SJCRH30 (cell line): Measurements from ENCODE around the gene SPCS1. TPM values are rescaled to one million over a fixed set of nuclear protein-coding genes. Genes with fewer than 3 reads are reported as not detected.

Experiments used
- DNase-seq, 2 experiments: peaks; one replicate each; pipeline ENCODE4 v3.0.0-alpha.2; 2015 to 2020
- H3K27ac ChIP-seq: fragments of 250-450 bp; sonication (Bioruptor Pico); 2 replicates; pipeline ENCODE4 v1.5.1; 2020; ENCODE audit warnings: mild to moderate bottlenecking, moderate library complexity
- H3K27me3 ChIP-seq: fragments of 250-450 bp; sonication (Bioruptor Pico); 2 replicates; pipeline ENCODE4 v1.5.1; 2020; ENCODE audit warnings: mild to moderate bottlenecking, moderate library complexity
- H3K36me3 ChIP-seq: fragments of 250-450 bp; sonication (Bioruptor Pico); 2 replicates; pipeline ENCODE4 v1.5.1; 2020; ENCODE audit warnings: mild to moderate bottlenecking, moderate library complexity
- H3K4me1 ChIP-seq: fragments of 250-450 bp; sonication (Bioruptor Pico); 2 replicates; pipeline ENCODE4 v1.5.1; 2020; ENCODE audit warnings: mild to moderate bottlenecking, moderate library complexity
- H3K4me3 ChIP-seq: fragments of 250-450 bp; sonication (Bioruptor Pico); 2 replicates; pipeline ENCODE4 v1.5.1; 2020; ENCODE audit warnings: mild to moderate bottlenecking, moderate library complexity
- H3K9me3 ChIP-seq: fragments of 250-450 bp; sonication (Bioruptor Pico); replicated peaks from 2 replicates; pipeline ENCODE4 v1.5.1; 2020; ENCODE audit warnings: mild to moderate bottlenecking, moderate library complexity
- total RNA-seq: library from RNA; depleted of rRNA; stranded (reverse); fragments of >200 nt; shearing (Covaris generic); gene quantifications from 2 replicates; pipeline ENCODE4 v1.2.3, GENCODE V29; 2014

SPCS1 gene
- total RNA-seq, 1 experiment from 2014 or later = 96.6 TPM

DNA sequence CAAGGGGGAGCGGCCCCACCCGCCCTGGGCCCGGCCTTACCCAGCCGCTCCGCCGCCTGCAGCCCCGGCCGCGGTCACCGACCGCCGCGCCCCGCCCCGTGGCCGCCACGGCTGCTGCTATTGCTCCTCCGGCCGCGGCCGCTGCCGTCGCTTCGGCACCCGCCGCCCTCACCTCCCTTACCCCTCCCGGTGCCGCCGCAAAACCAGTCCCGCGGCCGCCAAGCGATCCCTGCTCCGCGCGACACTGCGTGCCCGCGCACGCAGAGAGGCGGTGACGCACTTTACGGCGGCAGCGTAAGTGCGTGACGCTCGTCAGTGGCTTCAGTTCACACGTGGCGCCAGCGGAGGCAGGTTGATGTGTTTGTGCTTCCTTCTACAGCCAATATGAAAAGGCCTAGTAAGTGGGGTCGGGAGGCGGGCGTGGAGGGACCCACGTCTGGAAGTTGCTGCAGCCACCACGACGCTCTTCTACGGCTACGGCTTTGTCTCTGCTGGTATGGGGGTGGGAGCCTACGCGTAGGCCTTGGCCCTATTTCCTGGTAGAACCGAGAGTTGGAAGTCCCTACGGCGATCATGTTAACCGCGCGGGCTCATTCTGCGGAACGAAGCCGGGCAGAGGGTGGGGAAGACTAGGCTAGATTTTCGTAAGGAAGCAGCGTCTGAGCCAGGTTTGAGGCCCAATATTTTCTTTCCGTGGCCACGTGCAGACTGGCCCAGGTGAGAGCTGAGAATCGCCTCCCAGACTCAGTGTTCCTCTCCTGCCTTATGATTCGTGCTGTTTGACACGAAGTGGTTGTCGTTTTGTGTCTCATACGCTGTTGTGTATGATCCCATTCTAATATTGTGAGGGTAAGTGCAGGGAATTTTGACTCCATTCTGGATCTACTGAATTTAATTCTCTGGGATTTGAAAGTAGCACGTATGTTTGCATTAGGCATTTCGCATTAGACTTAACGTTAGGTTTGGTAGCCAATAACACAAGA, 19.9 kb upstream of the SPCS1 start, which contains the start of the genes GNL3 and PBRM1:
GNL3 (plus strand) TSS at position 324 of the 983 bp plus-strand sequence; CDS start at position 385, 61 bp downstream.
PBRM1 (minus strand) TSS at position 205 of the 983 bp plus-strand sequence.
- DNase-seq = peak; percentile 89 to 92
- peak within 1 kb of the TSS; percentile 88 for H3K4me3 ChIP-seq
- no peaks in the 10 kb centered on the region for H3K9me3 ChIP-seq
- no peaks in the 10 kb centered on the region for H3K27me3 ChIP-seq
- peaks cover 52% of the 10 kb centered on the region for H3K36me3 ChIP-seq
- peak within 1 kb of the TSS; percentile 75 for H3K27ac ChIP-seq
- peaks cover 5% of the 10 kb centered on the region; the same call in 1 of the 2 replicates for H3K4me1 ChIP-seq

DNA sequence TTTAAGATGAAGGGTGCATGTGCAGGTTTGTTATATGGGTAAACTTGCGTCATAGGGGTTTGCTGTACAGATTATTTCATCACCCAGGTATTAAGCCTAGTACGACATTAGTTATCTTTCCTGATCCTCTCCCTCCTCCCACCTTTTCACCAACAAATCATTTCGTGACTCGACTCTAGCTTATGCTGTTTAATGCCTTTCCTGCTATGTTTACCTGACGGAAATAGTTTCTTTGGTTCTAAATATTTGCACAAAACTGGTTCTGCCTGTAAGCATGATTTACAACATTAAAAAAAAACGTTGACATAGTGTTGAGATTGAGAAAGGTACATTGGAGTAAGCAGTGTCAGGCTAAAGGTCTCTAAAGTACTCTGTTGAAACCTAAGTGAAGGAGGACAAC, 17.6 kb upstream of the SPCS1 start:
- Histone ChIP-seq H3K4me1 (peaks cover 5% of the 10 kb centered on the region; the same call in 1 of the 2 replicates), H3K36me3 (peaks cover 68% of the 10 kb centered on the region), H3K27ac (no peak overlapping the region), H3K9me3 (no peaks in the 10 kb centered on the region), H3K4me3 (no peak overlapping the region), H3K27me3 (no peaks in the 10 kb centered on the region)
- no peak for DNase-seq

DNA sequence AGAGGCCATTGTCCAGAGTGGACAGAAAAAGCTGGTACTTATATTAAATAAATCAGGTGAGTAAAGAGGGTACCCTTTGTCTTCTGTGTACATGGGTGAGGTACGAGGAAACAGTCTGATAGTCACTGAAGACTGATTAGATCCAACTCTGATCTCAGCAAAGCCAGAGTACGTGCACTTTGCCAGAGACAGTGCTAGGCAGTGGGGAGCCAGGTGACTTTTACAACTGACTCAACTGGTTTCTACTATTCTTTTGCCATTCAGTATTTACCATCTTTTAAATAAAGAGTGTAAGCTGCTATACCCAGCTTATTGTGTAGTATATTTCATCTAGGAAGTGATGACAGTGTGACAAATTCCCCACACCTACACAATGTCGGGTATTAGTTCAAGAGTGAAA, 16.8 kb upstream of the SPCS1 start:
- Histone ChIP-seq H3K4me1 (peaks cover 5% of the 10 kb centered on the region; the same call in 1 of the 2 replicates), H3K27me3 (no peaks in the 10 kb centered on the region), H3K27ac (no peak overlapping the region), H3K4me3 (no peak overlapping the region), H3K9me3 (no peaks in the 10 kb centered on the region), H3K36me3 (peaks cover 77% of the 10 kb centered on the region)
- DNase-seq = no peak

DNA sequence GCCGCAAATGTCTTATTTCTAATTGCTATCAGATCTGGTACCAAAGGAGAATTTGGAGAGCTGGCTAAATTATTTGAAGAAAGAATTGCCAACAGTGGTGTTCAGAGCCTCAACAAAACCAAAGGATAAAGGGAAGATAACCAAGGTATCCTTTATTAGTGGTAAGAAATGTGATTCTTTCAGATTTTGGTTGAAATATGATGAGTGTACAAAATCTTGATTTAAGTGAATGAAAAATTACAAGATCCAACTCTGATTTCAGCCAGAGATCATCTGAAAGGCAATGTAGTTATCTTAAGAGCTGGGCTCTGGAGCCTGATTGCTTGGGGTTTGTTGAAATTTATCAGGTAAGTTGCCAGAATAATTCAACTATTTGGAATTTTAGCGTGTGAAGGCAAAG, 15.3 kb upstream of the SPCS1 start:
- no peaks in the 10 kb centered on the region for H3K27me3 ChIP-seq
- DNase-seq = no peak
- no peak overlapping the region for H3K4me3 ChIP-seq

DNA sequence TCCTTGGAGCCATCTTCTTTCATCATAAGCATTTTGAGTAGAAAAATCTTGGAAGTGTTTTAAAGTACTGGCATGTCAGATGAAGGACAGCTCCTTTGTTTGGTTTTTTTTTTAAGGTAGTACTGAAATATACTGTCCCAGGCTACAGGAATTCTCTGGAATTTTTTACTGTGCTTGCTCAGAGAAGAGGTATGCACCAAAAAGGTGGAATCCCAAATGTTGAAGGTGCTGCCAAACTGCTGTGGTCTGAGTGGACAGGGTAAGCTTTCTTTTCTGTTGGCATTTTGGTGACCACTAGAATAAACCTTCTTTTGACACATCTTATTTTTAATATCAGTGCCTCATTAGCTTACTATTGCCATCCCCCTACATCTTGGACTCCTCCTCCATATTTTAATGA, 12.8 kb upstream of the SPCS1 start:
- peaks cover 98% of the 10 kb centered on the region for H3K36me3 ChIP-seq
- H3K4me3 ChIP-seq = no peak overlapping the region
- H3K4me1 ChIP-seq = no peaks in the 10 kb centered on the region
- no peak for DNase-seq
- no peaks in the 10 kb centered on the region for H3K27me3 ChIP-seq
- no peak overlapping the region for H3K27ac ChIP-seq
- H3K9me3 ChIP-seq = no peaks in the 10 kb centered on the region

More for the DNA sequence above, 15.3 kb upstream of the SPCS1 start:
- Histone ChIP-seq H3K4me1 (no peaks in the 10 kb centered on the region), H3K9me3 (no peaks in the 10 kb centered on the region), H3K27ac (no peak overlapping the region), H3K36me3 (peaks cover 91% of the 10 kb centered on the region)

DNA sequence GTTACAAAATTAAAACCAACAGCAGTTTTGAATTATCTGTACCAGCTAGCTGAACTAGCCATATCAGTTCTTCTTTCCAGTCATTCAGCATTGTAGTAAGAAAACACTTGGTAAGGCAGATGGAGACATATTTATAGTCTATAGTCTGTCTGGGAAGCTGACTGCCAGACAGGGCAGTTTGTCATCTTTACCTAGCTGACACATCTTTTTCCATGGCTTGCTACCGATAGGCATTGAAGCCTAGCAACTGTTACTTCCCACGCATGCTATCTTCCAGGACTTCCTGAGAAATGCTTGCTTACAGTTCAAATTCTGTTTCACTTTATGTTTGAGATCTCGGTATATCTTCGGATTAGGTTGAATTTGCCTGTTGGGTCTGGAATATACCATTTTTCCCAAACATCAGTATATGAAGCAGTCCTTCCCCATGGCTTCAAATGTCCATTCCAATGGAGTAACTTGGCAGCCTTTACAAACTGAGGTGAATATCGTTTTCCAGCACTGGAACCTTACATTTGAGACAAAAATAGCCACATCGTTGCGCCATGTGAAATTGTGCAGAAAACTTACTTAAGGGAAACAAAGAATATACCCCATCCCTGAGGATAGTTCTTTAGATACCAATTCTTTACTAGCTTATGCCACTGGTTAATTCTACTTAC, 11.2 kb upstream of the SPCS1 start:
- no peaks in the 10 kb centered on the region for H3K9me3 ChIP-seq
- H3K4me1 ChIP-seq = no peaks in the 10 kb centered on the region
- no peaks in the 10 kb centered on the region for H3K27me3 ChIP-seq
- no peak overlapping the region for H3K4me3 ChIP-seq
- no peak for DNase-seq
- peaks cover 82% of the 10 kb centered on the region for H3K36me3 ChIP-seq
- H3K27ac ChIP-seq = no peak overlapping the region

DNA sequence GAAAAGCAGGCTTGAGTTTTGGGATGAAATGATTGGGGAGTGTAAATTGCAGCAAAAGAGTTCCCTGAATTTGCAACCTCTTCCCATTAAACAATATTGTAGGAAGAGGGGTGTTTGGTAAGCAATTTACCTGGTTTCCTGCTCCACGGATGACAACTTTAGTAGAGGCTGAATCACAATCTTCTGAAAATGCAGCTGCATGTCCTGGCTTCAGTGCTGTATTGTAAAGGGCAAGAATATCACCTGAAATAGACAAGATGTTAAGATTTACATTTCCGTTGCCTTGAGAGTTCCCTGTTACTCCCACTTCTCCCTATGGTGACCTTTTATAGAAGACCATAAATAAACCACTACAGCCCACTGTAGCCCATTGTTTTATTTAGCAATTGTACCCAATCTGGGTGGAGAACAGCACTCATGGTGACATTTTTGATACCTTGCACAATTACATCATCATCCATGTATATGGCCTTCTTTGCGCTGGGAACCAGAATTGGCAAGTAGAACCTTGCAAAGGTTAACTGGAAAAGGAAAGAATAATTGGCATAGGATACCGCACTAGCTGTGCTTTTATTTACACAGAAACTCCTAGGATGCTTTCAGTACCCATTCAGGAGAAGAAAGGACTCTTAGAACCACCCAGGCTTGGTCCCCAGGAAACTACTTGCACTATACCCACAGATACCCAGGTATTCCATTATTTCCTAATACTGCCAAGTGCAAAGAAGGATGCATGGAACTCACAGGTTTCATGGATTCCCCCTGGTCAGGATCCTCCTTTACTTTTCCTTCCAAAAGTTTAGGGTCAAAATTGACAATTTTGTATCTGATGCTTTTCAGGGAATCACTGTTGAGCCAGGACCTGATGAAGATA, 9.9 kb upstream of the SPCS1 start:
- H3K36me3 ChIP-seq = peaks cover 69% of the 10 kb centered on the region
- DNase-seq = no peak
- H3K27me3 ChIP-seq = no peaks in the 10 kb centered on the region
- H3K4me1 ChIP-seq = no peaks in the 10 kb centered on the region
- H3K9me3 ChIP-seq = no peaks in the 10 kb centered on the region
- H3K27ac ChIP-seq = no peak overlapping the region
- H3K4me3 ChIP-seq = no peak overlapping the region

DNA sequence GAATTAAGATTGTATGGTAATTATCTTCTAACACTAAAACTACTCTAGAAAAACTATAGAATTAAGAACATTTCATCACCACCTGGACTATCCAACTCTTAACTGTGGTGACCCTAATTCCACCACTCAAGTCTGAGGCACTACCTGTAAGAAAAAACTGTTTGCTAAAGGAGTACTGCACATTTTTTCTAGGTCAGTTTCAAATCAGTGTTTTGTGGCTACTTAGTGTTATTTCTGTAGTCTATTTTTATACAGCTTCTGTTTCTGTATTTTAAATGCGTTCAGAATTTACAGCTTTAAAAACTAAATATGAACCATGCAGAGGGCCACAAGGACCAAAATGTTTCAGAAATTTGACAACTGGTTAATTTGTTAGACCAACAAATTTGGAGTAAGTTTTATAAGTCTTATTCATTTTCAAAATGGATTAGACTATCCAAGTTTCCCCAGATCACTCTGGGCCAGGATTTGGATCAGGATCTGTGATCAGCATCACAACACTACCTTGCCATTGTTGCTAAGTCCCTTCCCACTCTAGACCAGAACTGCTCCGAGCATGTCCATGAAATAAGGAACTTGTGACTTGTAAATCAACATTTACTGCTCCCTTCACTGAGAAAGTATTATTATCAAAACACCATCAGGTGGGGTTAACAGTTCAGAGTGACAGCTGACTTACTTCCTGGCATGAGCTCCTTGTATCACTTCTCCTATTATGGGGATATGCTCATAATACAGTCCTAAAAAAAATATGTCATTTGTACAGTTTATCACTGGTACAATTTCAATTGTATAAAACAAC, 8.9 kb upstream of the SPCS1 start:
- Histone ChIP-seq H3K4me3 (no peak overlapping the region), H3K9me3 (no peaks in the 10 kb centered on the region), H3K27me3 (no peaks in the 10 kb centered on the region), H3K4me1 (no peaks in the 10 kb centered on the region), H3K36me3 (peaks cover 59% of the 10 kb centered on the region), H3K27ac (no peak overlapping the region)
- DNase-seq = no peak

DNA sequence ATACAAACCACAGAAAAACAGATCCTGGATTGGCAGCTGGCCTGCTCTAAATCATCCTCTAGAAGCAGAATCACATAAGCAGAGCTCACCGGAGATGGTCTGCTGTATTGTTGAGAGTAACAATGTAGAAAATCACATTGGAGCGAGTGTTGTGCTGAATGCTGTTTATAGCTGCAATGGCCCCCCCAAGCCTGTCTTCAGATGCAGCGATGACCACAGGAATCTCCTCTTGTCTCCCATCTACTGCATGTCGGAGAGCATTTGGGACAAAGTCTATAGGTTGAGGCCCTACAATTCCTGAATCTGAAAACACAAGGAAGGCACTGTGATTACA, 8.3 kb upstream of the SPCS1 start:
- DNase-seq = no peak
- peaks cover 53% of the 10 kb centered on the region for H3K36me3 ChIP-seq

DNA sequence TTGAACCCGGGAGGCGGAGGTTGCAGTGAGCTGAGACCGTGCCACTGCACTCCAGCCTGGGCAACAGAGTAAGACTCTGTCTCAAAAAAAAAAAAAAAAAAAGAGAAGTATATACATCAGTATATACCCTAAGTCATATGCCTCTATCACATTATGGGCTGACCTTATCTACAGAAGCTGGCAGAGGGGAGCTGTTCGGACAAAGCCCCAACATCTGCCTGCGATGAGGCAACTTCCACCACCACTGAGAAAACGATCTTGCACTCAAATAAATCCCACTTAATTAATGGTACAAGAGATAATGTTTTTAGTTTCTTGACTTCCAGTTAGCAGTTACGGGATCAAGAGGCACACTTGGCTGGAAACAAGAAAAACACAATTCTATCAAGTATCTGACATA, 2.6 kb upstream of the SPCS1 start:
- Histone ChIP-seq H3K27me3 (no peaks in the 10 kb centered on the region), H3K4me1 (peaks cover 4% of the 10 kb centered on the region; the same call in 1 of the 2 replicates), H3K4me3 (peak overlapping the region; percentile 93; the same call in 1 of the 2 replicates), H3K9me3 (no peaks in the 10 kb centered on the region), H3K36me3 (peaks cover 8% of the 10 kb centered on the region; the same call in 1 of the 2 replicates), H3K27ac (no peak overlapping the region)
- DNase-seq = no peak

More for the DNA sequence above, 8.3 kb upstream of the SPCS1 start:
- Histone ChIP-seq H3K27ac (no peak overlapping the region), H3K4me3 (no peak overlapping the region), H3K9me3 (no peaks in the 10 kb centered on the region), H3K27me3 (no peaks in the 10 kb centered on the region), H3K4me1 (no peaks in the 10 kb centered on the region)

DNA sequence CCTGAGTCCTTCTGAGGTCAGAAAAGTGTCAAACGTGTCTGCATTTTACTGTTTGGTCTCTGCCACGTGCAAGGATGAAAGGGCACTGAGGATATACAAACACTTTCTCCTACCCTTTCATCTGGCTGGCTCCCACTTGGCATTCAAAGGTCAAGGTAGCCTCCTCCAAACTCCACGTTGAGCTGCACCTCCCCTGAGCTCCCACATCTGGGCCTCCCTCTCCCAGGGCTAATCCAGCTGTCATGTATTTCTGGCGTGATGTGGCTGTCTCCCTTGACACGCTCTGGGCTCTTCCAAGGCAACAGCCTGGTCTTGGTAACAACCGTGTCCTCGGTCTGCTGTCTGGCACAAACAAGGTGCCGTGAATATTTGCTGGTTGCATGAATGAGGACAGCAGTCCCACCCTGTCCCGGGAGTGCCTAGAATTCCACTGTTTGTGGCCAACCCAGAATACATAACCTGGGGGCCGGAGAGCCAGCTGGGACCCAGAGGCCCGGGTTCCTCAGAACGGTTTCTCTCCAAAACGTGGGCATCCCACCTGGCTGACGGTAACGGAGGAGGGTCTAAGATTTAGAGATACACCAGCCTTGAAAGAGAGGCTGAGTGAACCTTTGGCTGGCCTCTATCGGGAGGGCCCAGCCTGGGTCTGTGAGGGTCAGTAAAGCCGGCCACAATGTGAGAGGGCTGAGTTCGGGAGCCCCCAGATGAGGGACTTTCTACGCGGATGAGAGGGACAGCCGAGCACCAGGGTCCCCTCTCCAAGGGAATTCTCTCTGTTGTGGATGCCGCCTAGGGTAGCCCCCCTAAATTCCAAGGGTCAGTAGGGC, 1.1 kb upstream of the SPCS1 start:
- H3K4me3 ChIP-seq = peak overlapping the region; percentile 93
- H3K36me3 ChIP-seq = peaks cover 11% of the 10 kb centered on the region
- H3K27ac ChIP-seq = peak overlapping the region; percentile 57
- peak; percentile 35 to 58 for DNase-seq
- no peaks in the 10 kb centered on the region for H3K9me3 ChIP-seq
- H3K4me1 ChIP-seq = peaks cover 4% of the 10 kb centered on the region; the same call in 1 of the 2 replicates
- no peaks in the 10 kb centered on the region for H3K27me3 ChIP-seq

DNA sequence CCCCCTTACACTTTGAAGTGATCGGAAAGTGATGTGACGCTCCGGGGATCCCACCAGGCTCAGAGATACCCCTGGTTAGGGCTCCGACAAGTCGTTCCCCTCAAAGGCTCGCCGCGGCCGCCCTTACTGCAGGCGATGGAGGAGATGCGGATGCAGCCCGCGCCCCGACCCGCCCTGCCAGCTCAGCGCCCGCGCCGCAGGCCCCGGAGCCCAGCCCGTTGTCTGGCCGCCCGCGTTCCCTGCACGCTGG, 543 bp upstream of the SPCS1 start:
- Histone ChIP-seq H3K4me1 (peaks cover 4% of the 10 kb centered on the region; the same call in 1 of the 2 replicates), H3K4me3 (peak overlapping the region; percentile 93), H3K36me3 (peaks cover 11% of the 10 kb centered on the region), H3K27me3 (no peaks in the 10 kb centered on the region), H3K9me3 (no peaks in the 10 kb centered on the region), H3K27ac (peak overlapping the region; percentile 57)
- DNase-seq = no peak

DNA sequence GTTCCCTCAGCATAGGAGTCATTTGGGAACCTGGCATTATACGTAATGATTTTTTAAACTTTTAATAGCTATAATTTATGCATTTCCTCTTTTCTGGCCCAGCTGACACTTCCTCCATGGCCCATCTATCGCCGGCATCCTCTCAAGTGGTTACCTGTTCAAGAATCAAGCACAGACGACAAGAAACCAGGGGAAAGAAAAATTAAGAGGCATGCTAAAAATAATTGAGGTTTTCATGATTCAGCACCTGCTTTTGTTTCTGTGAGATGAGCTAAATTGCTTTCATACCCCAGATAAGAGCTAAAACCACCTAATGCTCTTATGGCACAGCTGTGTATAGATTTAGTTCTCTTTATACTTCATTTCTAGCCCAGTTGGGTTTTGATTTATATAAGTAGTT, 1.7 kb downstream of the SPCS1 start:
- Histone ChIP-seq H3K27me3 (no peaks in the 10 kb centered on the region), H3K9me3 (no peaks in the 10 kb centered on the region), H3K4me1 (peaks cover 4% of the 10 kb centered on the region; the same call in 1 of the 2 replicates), H3K27ac (no peak overlapping the region), H3K4me3 (no peak overlapping the region; the same call in 1 of the 2 replicates), H3K36me3 (peaks cover 20% of the 10 kb centered on the region)
- no peak for DNase-seq
